Measurements from ENCODE around the gene SAP30BP. TPM values are rescaled to one million over a fixed set of nuclear protein-coding genes. Genes with fewer than 3 reads are reported as not detected.

The SAP30BP gene
- total and polyA plus RNA-seq, 4 donors, result 20.9 to 33.4 (median 30.2) TPM

GRCh38 chr17:75681289-75681688 lies 14.2 kb downstream of the SAP30BP start (continued):
- TF ChIP-seq REST (IDR thresholded peaks at IDR 0.05) (no peak), FOXA1 (IDR thresholded peaks at IDR 0.05) (no peak), RXRA (IDR thresholded peaks at IDR 0.05) (no peak), HNF4G (IDR thresholded peaks at IDR 0.05) (no peak), HNF4A (conservative IDR thresholded peaks at IDR 0.05) (no peak), JUND (IDR thresholded peaks at IDR 0.05) (no peak), YY1 (IDR thresholded peaks at IDR 0.05) (no peak), MAX (IDR thresholded peaks at IDR 0.05) (no peak), GABPA (IDR thresholded peaks at IDR 0.05 in 1 of 2, conservative IDR thresholded peaks at IDR 0.05 in 1 of 2) (no peak), SP1 (IDR thresholded peaks at IDR 0.05) (no peak)

DNA sequence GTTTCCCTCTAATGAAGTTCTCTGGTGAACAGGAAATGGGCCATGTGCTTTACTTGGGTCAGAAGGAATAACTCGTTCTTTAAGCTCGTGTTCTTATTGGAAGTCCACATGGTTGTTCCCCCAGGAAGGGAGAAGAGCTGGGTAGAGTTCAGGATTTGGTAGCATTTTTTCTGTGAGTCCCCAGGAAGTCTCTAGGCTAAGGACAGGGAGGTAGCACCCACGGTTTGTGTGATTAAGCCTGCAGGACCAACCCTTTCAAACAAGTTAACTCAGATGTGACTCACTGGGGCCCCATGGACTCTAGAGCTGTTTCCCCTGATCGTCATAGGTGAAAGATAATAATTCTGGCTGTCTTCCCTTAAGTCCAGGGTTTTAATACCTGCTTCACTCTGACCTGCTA lies 16.4 kb downstream of the SAP30BP start:
- Histone ChIP-seq H3K4me1 (ENCODE audit: control insufficient read depth in 4 of 4, insufficient read depth in 4 of 4, low read length in 3 of 4) (no peaks in the 10 kb centered on the region), H3K4me3 (ENCODE audit: low read depth in 1 of 3, low read length in 3 of 3) (no peak overlapping the region), H3K27ac (ENCODE audit: low read depth in 1 of 2, low read length in 2 of 2) (no peak overlapping the region), H3K9me3 (ENCODE audit: control insufficient read depth in 4 of 4, low read length in 3 of 4) (no peaks in the 10 kb centered on the region), H3K9ac (ENCODE audit: low read depth in 1 of 2, low read length in 2 of 2) (no peak overlapping the region), H3K36me3 (ENCODE audit: control insufficient read depth in 4 of 4, insufficient read depth in 3 of 4, low read depth in 1 of 4, low read length in 3 of 4) (peaks cover 1 to 14% (median 3%) of the 10 kb centered on the region in 4 donors), H3K27me3 (ENCODE audit: control insufficient read depth in 4 of 4, insufficient read depth in 4 of 4, low read length in 3 of 4) (no peaks in the 10 kb centered on the region)
- 81% methylated on average over 4 of the region's 4 CpGs for WGBS
- TF ChIP-seq, protein P1, sequence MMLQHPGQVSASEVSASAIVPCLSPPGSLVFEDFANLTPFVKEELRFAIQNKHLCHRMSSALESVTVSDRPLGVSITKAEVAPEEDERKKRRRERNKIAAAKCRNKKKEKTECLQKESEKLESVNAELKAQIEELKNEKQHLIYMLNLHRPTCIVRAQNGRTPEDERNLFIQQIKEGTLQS (IDR thresholded peaks at IDR 0.05), result no peak
- TF ChIP-seq ZBTB33 (IDR thresholded peaks at IDR 0.05), result no peak
- DNase-seq (ENCODE audit: low spot score), result no peak

DNA sequence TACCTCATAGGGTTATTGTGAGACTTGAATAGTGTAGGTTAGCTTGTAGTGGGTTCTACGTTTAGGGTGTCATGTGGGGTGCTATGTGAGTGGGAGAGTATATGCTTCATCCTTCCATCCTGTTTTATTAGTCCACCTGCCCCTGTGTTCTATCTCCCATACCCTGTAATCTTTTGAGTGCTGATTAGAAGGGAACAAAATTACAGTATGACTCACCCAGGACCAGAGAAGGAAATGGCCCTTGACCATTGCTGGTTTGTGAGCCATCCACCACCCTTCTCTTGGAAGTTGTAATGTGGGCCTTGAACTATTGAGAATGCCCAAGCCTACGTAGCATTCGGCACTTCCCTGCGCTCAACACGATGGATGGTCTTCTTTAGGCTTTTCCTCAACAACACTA lies 17.1 kb downstream of the SAP30BP start:
- no peak overlapping the region for H3K9ac ChIP-seq (ENCODE audit: low read depth in 1 of 2, low read length in 2 of 2)
- no peaks in the 10 kb centered on the region for H3K4me1 ChIP-seq (ENCODE audit: control insufficient read depth in 4 of 4, insufficient read depth in 4 of 4, low read length in 3 of 4)
- H3K9me3 ChIP-seq (ENCODE audit: control insufficient read depth in 4 of 4, low read length in 3 of 4), result no peaks in the 10 kb centered on the region
- no peak overlapping the region for H3K4me3 ChIP-seq (ENCODE audit: low read depth in 1 of 3, low read length in 3 of 3)
- 95% methylated on average over 5 of the region's 5 CpGs for WGBS
- no peaks in the 10 kb centered on the region for H3K27me3 ChIP-seq (ENCODE audit: control insufficient read depth in 4 of 4, insufficient read depth in 4 of 4, low read length in 3 of 4)
- H3K27ac ChIP-seq (ENCODE audit: low read depth in 1 of 2, low read length in 2 of 2), result no peak overlapping the region
- no peak for DNase-seq (ENCODE audit: low spot score)
- H3K36me3 ChIP-seq (ENCODE audit: control insufficient read depth in 4 of 4, insufficient read depth in 3 of 4, low read depth in 1 of 4, low read length in 3 of 4), result peaks cover 0 to 14% (median 2%) of the 10 kb centered on the region in 4 donors
- TF ChIP-seq HNF4A (conservative IDR thresholded peaks at IDR 0.05) (no peak), FOXA1 (IDR thresholded peaks at IDR 0.05) (no peak), HNF4G (IDR thresholded peaks at IDR 0.05) (no peak), FOXA2 (IDR thresholded peaks at IDR 0.05) (no peak), SP1 (IDR thresholded peaks at IDR 0.05) (no peak), GABPA (IDR thresholded peaks at IDR 0.05 in 1 of 2, conservative IDR thresholded peaks at IDR 0.05 in 1 of 2) (no peak), TAF1 (conservative IDR thresholded peaks at IDR 0.05) (no peak), YY1 (IDR thresholded peaks at IDR 0.05) (no peak), RXRA (IDR thresholded peaks at IDR 0.05) (no peak), ZBTB33 (IDR thresholded peaks at IDR 0.05) (no peak), RAD21 (IDR thresholded peaks at IDR 0.05) (no peak), MAX (IDR thresholded peaks at IDR 0.05) (no peak), JUND (IDR thresholded peaks at IDR 0.05) (no peak)
- TF ChIP-seq, protein P1 (IDR thresholded peaks at IDR 0.05), result no peak
- TF ChIP-seq, protein P2, sequence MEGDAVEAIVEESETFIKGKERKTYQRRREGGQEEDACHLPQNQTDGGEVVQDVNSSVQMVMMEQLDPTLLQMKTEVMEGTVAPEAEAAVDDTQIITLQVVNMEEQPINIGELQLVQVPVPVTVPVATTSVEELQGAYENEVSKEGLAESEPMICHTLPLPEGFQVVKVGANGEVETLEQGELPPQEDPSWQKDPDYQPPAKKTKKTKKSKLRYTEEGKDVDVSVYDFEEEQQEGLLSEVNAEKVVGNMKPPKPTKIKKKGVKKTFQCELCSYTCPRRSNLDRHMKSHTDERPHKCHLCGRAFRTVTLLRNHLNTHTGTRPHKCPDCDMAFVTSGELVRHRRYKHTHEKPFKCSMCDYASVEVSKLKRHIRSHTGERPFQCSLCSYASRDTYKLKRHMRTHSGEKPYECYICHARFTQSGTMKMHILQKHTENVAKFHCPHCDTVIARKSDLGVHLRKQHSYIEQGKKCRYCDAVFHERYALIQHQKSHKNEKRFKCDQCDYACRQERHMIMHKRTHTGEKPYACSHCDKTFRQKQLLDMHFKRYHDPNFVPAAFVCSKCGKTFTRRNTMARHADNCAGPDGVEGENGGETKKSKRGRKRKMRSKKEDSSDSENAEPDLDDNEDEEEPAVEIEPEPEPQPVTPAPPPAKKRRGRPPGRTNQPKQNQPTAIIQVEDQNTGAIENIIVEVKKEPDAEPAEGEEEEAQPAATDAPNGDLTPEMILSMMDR (IDR thresholded peaks at IDR 0.05; ENCODE audit: low read depth, low read length, missing input control), result no peak
